SK-N-SH (cell line): ENCODE data around the gene TMEM132D. TPM values are rescaled to one million over a fixed set of nuclear protein-coding genes. Genes with fewer than 3 reads are reported as not detected.

Source experiments
- CTCF ChIA-PET: fragments of 300-600, 350-600 bp; formaldehyde crosslinking; extraction: SDS; loops from one replicate; lab custom pipeline; 2021; lab: Yijun Ruan, JAX
- POLR2A ChIA-PET: fragments of 350-600 bp; sonication (Branson Sonifier 250); formaldehyde crosslinking; extraction: SDS; loops from one replicate; lab custom pipeline; 2020; ENCODE audit warnings: antibody characterized with exemption, inconsistent platforms; lab: Yijun Ruan, JAX
- DNase-seq: peaks from one replicate; pipeline ENCODE4 v3.0.0; 2012
- H2AFZ ChIP-seq: fragments of 200-600 bp; sonication (generic); 2 replicates; pipeline ENCODE4 v1.8.1; 2016; ENCODE audit warnings: antibody characterized with exemption, mild to moderate bottlenecking, low read depth
- H3F3A ChIP-seq: fragments of 200-600 bp; sonication (generic); replicated peaks from 2 replicates; pipeline ENCODE3; 2016; ENCODE audit warnings: antibody characterized with exemption, mild to moderate bottlenecking; ENCODE audit not compliant: insufficient read depth
- H3K27ac ChIP-seq, 2 experiments: fragments of 200-500 bp in 1 of 2; fragments of 200-600 bp in 1 of 2; sonication (Bioruptor generic) in 1 of 2; sonication (generic), shearing (Covaris generic) in 1 of 2; 2 replicates each; pipeline versions ENCODE4 v1.5.1 to v1.6.1; 2014 to 2016; ENCODE audit warnings: low read depth in 2 of 2, inconsistent platforms in 1 of 2, low read length in 1 of 2, mild to moderate bottlenecking in 1 of 2, mixed read lengths in 1 of 2
- H3K27me3 ChIP-seq: fragments of 200-600 bp; sonication (generic), shearing (Covaris generic); 2 replicates; pipeline ENCODE4 v1.6.1; 2016; ENCODE audit warnings: mixed run types; ENCODE audit not compliant: insufficient read depth
- H3K36me3 ChIP-seq, 2 experiments: fragments of 200-500 bp in 1 of 2; fragments of 200-600 bp in 1 of 2; sonication (Bioruptor generic) in 1 of 2; sonication (generic) in 1 of 2; replicated peaks in 1 of 2; 2 replicates each; pipeline versions ENCODE3 to v1.5.1; 2014 to 2016; ENCODE audit warnings: low read length in 1 of 2, mild to moderate bottlenecking in 1 of 2; ENCODE audit not compliant: insufficient read depth in 2 of 2, control insufficient read depth in 1 of 2
- H3K4me1 ChIP-seq, 2 experiments: fragments of 200-500 bp in 1 of 2; fragments of 200-600 bp in 1 of 2; sonication (Bioruptor generic) in 1 of 2; sonication (generic), shearing (Covaris generic) in 1 of 2; 2 replicates each; pipeline versions ENCODE4 v1.5.1 to v1.6.1; 2014 to 2016; ENCODE audit warnings: low read depth in 1 of 2, low read length in 1 of 2, mixed run types in 1 of 2; ENCODE audit not compliant: insufficient read depth in 2 of 2, control insufficient read depth in 1 of 2
- H3K4me2 ChIP-seq: fragments of 200-600 bp; sonication (generic), shearing (Covaris generic); 2 replicates; pipeline ENCODE4 v1.6.1; 2017; ENCODE audit warnings: mixed run types
- H3K4me3 ChIP-seq, 2 experiments: fragments of 200-500 bp in 1 of 2; fragments of 200-600 bp in 1 of 2; sonication (Bioruptor generic) in 1 of 2; sonication (generic), shearing (Covaris generic) in 1 of 2; 2 replicates each; pipeline versions ENCODE4 v1.5.1 to v1.8.1; 2014 to 2016; ENCODE audit warnings: low read depth in 2 of 2, inconsistent platforms in 1 of 2, low read length in 1 of 2, mild to moderate bottlenecking in 1 of 2, mixed read lengths in 1 of 2, moderate library complexity in 1 of 2
- H3K79me2 ChIP-seq: fragments of 200-600 bp; sonication (generic); 2 replicates; pipeline ENCODE4 v1.8.1; 2017; ENCODE audit warnings: mild to moderate bottlenecking; ENCODE audit not compliant: insufficient read depth
- H3K9ac ChIP-seq: fragments of 200-600 bp; sonication (generic); 2 replicates; pipeline ENCODE4 v1.6.1; 2017; ENCODE audit warnings: mixed run types
- H3K9me2 ChIP-seq: fragments of 200-600 bp; sonication (generic); 2 replicates; pipeline ENCODE4 v1.6.1; 2017; ENCODE audit warnings: mixed run types
- H3K9me3 ChIP-seq: fragments of 200-600 bp; sonication (generic); 2 replicates; pipeline ENCODE4 v1.6.1; 2017; ENCODE audit warnings: mixed run types, mild to moderate bottlenecking, moderate library complexity
- H4K20me1 ChIP-seq: fragments of 200-600 bp; sonication (generic); 2 replicates; pipeline ENCODE4 v1.6.1; 2017; ENCODE audit warnings: mild to moderate bottlenecking, mixed run types; ENCODE audit not compliant: insufficient read depth
- CHD2 ChIP-seq: fragments of 150-350 bp; IDR thresholded peaks from 2 replicates; pipeline ENCODE4 v1.6.1; 2018; ENCODE audit warnings: low read length; ENCODE audit not compliant: partially characterized antibody
- JUND ChIP-seq: IDR thresholded peaks from 2 replicates; pipeline ENCODE4 v1.4.0; 2012
- NRF1 ChIP-seq: IDR thresholded peaks from 2 replicates; pipeline ENCODE4 v1.6.1; 2012; ENCODE audit warnings: low read depth, mild to moderate bottlenecking, low read length
- POLR2AphosphoS5 ChIP-seq: IDR thresholded peaks from 2 replicates; pipeline ENCODE4 v1.6.1; 2012; ENCODE audit warnings: low read depth, low read length
- REST ChIP-seq: IDR thresholded peaks from 2 replicates; pipeline ENCODE4 v1.6.1; 2012; ENCODE audit warnings: mild to moderate bottlenecking, low read depth, low read length, moderate library complexity
- RXRA ChIP-seq: IDR thresholded peaks from 2 replicates; pipeline ENCODE4 v1.4.0; 2012; ENCODE audit warnings: low read depth, mild to moderate bottlenecking, borderline replicate concordance
- SIN3A ChIP-seq: IDR thresholded peaks from 2 replicates; pipeline ENCODE4 v1.6.1; 2012; ENCODE audit warnings: low read depth, mild to moderate bottlenecking, low read length, moderate library complexity, borderline replicate concordance
- SMC3 ChIP-seq: IDR thresholded peaks from 2 replicates; pipeline ENCODE4 v1.6.1; 2012; ENCODE audit warnings: low read depth, low read length, improper control_type of control experiment
- TAF1 ChIP-seq: IDR thresholded peaks from 2 replicates; pipeline ENCODE4 v1.6.1; 2012; ENCODE audit warnings: low read depth, mild to moderate bottlenecking, low read length, moderate library complexity, borderline replicate concordance
- TCF12 ChIP-seq: IDR thresholded peaks from 2 replicates; pipeline ENCODE4 v1.4.0; 2012
- YY1 ChIP-seq: IDR thresholded peaks from 2 replicates; pipeline ENCODE4 v1.4.0; 2012; ENCODE audit warnings: low read depth, mild to moderate bottlenecking
- WGBS: methylation state at CpG from one replicate; pipeline ENCODE4 v1.1.6; 2017; ENCODE audit warnings: low lambda C conversion rate; 5-methylcytosine and 5-hydroxymethylcytosine counted together
- polyA plus RNA-seq, 3 experiments: library from polyadenylated mRNA; depleted of rRNA; stranded (reverse); fragments of >200 nt; gene quantifications; 2 replicates each; pipeline ENCODE4 v1.2.3, GENCODE V29; 2012
- TF ChIP-seq, protein P1 (sequence below): fragments of 150-350 bp; IDR thresholded peaks from 2 replicates; pipeline ENCODE4 v1.6.1; 2017; ENCODE audit warnings: antibody characterized with exemption, low read length, low read depth, borderline replicate concordance
- TF ChIP-seq, protein P2 (sequence below): IDR thresholded peaks from 2 replicates; pipeline ENCODE4 v1.4.0; 2012; ENCODE audit warnings: low read depth

The TMEM132D gene
- polyA plus RNA-seq, 1 of the 3 experiments (the other 2 are of a cell fraction): not detected

DNA sequence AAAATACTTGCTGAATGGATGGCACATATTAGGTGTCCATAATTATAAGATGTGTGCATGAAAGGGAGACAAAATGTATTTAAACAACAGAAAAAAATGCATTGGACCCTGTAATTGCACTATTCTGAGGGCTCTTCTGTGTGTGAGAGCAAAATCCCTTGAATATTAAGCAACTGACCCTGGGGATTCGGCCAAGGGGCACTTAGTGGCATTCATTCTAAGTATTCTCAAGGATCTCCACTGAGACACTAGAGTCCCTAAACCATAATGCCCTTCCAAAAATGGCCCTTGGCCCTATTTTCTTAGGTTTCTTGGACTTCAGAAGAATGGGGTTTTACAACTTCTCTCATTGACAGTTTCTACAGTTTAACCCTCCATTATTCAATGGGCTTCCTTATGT, 662.0 kb downstream of the TMEM132D start:
- no peak for TF ChIP-seq RXRA
- Histone ChIP-seq H3K4me2 (no peak overlapping the region), H3K9me3 (no peaks in the 10 kb centered on the region), H3K36me3 (no peaks in the 10 kb centered on the region), H2AFZ (no peak overlapping the region), H3K27me3 (no peaks in the 10 kb centered on the region), H3F3A (no peaks in the 10 kb centered on the region), H3K9me2 (no peaks in the 10 kb centered on the region), H3K27ac (no peak overlapping the region), H3K4me1 (no peaks in the 10 kb centered on the region), H3K9ac (no peak overlapping the region), H4K20me1 (no peaks in the 10 kb centered on the region), H3K79me2 (no peaks in the 10 kb centered on the region), H3K4me3 (no peak overlapping the region)
- DNase-seq: no peak
- 8% methylated on average over 1 of the region's 1 CpG for WGBS
- ChIA-PET CTCF (no interaction called here), POLR2A (no interaction called here)

DNA sequence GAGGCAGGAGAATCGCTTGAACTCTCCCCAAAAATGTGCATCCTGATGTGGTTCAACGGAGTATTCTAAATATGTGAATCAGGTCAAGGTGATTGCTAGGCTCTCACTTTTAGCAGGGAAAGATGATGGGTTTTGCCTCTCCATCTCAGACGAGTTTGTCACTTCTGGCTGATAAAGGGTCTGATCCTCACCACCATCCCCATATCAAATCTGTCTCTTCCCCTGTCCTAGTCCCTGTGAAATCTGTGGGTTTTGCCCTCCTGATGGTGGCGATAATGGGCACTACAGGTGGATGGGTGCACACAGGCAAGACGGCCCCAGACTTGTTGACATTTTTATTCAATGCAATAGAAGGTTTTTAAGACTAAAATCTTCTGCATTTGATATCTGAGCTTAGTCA, 665.9 kb downstream of the TMEM132D start:
- CTCF ChIA-PET: no interaction called here
- TF ChIP-seq CHD2: no peak
- TF ChIP-seq SIN3A: no peak
- TF ChIP-seq YY1: no peak
- TF ChIP-seq, protein P1, sequence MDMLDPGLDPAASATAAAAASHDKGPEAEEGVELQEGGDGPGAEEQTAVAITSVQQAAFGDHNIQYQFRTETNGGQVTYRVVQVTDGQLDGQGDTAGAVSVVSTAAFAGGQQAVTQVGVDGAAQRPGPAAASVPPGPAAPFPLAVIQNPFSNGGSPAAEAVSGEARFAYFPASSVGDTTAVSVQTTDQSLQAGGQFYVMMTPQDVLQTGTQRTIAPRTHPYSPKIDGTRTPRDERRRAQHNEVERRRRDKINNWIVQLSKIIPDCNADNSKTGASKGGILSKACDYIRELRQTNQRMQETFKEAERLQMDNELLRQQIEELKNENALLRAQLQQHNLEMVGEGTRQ: no peak
- TF ChIP-seq REST: no peak
- TF ChIP-seq POLR2AphosphoS5: no peak
- no peak for TF ChIP-seq TCF12
- TF ChIP-seq NRF1: no peak
- TF ChIP-seq RXRA: no peak
- no peak for TF ChIP-seq JUND
- no peak for TF ChIP-seq TAF1
- TF ChIP-seq, protein P2, sequence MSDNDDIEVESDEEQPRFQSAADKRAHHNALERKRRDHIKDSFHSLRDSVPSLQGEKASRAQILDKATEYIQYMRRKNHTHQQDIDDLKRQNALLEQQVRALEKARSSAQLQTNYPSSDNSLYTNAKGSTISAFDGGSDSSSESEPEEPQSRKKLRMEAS: no peak
- no peak for TF ChIP-seq SMC3
- DNase-seq: no peak
- Histone ChIP-seq H3K9ac (no peak overlapping the region), H3K4me1 (no peaks in the 10 kb centered on the region), H2AFZ (no peak overlapping the region), H3K4me2 (no peak overlapping the region), H3K79me2 (no peaks in the 10 kb centered on the region), H3K27me3 (no peaks in the 10 kb centered on the region), H3K9me2 (no peaks in the 10 kb centered on the region), H3K27ac (no peak overlapping the region), H3K9me3 (no peaks in the 10 kb centered on the region), H4K20me1 (no peaks in the 10 kb centered on the region), H3K36me3 (no peaks in the 10 kb centered on the region), H3F3A (no peaks in the 10 kb centered on the region), H3K4me3 (no peak overlapping the region)
- POLR2A ChIA-PET: no interaction called here
- WGBS: 8% methylated on average over 5 of the region's 5 CpGs
